Testis (tissue), 2 donors: ENCODE data around the gene G3BP2.
"Not testable (repeated sequence)": the region's sequence is repeated elsewhere in the genome, so short reads cannot be mapped to it uniquely, and the experiment has no call there.

Experiments
- POLR2A ChIP-seq: fragments of 450-650 bp; IDR thresholded peaks from one replicate; pipeline ENCODE4 v1.6.1; 2017; ENCODE audit warnings: antibody characterized with exemption, mild to moderate bottlenecking, moderate library complexity
- TF ChIP-seq, protein P1 (sequence below), 3 experiments: fragments of 450-650 bp in 2 of 3; fragments of 200-600 bp in 1 of 3; sonication (generic) in 1 of 3; IDR thresholded peaks; one replicate each; pipeline ENCODE4 v1.5.1; 2016 to 2019; ENCODE audit warnings: antibody characterized with exemption in 3 of 3, mild to moderate bottlenecking in 2 of 3, moderate library complexity in 1 of 3

DNA sequence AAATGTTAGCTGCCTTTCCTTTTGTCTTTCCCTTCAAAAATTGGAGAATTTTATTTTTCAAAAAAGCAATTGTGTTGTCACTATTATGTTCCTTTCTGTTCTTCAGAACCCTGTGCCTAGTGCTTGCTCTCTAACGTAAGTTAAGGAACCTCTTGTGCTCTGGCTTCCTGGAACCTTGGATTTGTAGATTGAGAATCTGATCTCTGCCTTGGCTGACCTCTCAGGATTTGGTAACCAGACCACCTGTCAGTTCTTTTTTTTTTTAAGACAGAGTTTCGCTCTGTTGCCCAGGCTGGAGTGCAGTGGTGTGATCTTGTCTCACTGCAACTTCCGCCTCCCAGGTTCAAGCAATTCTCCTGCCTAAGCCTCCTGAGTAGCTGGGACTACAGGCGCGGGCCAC is 18.9 kb upstream of the G3BP2 start:
- TF ChIP-seq, protein P1, sequence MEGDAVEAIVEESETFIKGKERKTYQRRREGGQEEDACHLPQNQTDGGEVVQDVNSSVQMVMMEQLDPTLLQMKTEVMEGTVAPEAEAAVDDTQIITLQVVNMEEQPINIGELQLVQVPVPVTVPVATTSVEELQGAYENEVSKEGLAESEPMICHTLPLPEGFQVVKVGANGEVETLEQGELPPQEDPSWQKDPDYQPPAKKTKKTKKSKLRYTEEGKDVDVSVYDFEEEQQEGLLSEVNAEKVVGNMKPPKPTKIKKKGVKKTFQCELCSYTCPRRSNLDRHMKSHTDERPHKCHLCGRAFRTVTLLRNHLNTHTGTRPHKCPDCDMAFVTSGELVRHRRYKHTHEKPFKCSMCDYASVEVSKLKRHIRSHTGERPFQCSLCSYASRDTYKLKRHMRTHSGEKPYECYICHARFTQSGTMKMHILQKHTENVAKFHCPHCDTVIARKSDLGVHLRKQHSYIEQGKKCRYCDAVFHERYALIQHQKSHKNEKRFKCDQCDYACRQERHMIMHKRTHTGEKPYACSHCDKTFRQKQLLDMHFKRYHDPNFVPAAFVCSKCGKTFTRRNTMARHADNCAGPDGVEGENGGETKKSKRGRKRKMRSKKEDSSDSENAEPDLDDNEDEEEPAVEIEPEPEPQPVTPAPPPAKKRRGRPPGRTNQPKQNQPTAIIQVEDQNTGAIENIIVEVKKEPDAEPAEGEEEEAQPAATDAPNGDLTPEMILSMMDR (IDR thresholded peaks at IDR 0.05), result not testable (repeated sequence)
- not testable (repeated sequence) for TF ChIP-seq POLR2A
